Left kidney (tissue), 2 donors: Measurements from ENCODE around the gene SLC16A2. TPM values are rescaled to one million over a fixed set of nuclear protein-coding genes. Genes with fewer than 3 reads are reported as not detected.
"Not testable (repeated sequence)": the region's sequence is repeated elsewhere in the genome, so short reads cannot be mapped to it uniquely, and the experiment has no call there.

Experiments
- DNase-seq: peaks from one replicate; pipeline ENCODE4 v3.0.0-alpha.2; 2013
- polyA plus RNA-seq: library from polyadenylated mRNA; unstranded; fragments of 120-200 nt; gene quantifications from one replicate; pipeline ENCODE4 v1.2.1, GENCODE V29; 2013; ENCODE audit not compliant: insufficient read length

Gene SLC16A2
- polyA plus RNA-seq, 1 donor: 30.5 TPM

GRCh38 chrX:74438764-74439163 is 17.5 kb downstream of the SLC16A2 start:
- DNase-seq: no peak

- no peak for DNase-seq
These were observed 23.8 kb downstream of the SLC16A2 start for GRCh38 chrX:74445099-74445498.

DNA sequence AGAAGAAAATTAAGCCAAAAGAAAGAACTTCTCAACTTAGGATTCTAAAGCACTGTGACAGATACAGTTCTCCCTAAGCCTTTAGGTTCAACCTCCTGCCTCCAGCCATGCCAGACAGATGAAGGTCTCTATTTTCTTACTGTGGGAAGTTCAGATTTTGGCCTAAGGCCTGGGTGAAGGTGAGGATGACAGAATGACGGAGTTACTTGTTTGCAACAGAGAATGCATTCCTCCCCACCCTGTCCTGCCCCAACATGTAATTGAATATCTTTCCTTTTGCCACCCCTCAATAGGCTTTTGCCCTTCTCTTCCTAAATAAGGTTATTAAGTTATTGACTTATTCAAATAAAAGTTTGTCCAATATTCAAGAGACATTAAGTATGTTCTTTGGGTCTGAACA is 25.6 kb downstream of the SLC16A2 start:
- no peak for DNase-seq

DNA sequence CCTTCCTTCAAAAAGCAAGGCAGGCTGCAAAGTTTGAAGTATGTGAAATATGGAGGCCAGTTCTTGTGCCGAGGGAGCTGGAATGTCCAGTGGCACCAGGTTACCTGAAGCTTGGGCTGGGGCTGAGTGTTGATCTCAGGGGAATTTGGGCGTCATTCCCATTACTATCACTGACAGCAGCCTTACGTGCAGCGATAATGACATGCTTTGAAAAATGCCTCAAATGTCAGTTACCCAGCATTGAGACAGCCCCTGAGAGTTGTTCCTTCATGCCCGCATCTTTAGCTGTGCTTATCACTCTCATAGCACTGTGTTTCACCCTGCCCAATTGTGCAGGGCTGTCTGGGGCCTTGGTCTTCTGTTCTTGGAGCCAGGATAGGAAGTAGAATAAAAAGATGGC is 27.4 kb downstream of the SLC16A2 start:
- DNase-seq: no peak

DNA sequence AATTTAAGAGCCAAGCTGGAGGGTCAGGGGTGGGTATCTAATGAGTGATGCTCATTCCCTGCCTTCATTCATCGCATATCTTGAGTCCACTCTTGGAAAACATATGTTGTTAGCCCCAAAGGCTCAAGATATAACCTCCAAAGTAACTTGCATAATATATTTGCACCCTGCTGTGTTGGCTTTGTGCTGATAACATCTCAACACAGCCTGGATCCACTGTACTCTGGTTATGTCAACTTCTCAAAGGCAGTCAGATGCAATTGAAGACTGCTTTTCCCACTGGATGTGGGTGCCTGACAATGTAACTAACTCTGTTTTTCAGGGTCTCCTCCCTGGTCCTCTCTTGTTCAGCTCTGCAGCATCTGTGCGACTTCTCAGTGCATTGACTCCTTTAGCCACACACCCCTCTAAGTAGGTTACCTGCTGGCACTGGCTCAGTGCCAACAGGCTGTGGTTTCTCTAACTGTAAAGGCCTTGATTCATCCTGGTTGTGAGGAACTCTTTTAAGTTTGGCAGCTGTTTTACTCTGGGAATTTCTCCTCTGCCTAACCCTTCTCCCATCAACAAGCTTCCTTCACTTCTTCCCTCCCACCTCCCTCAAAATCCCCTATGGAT is 28.1 kb downstream of the SLC16A2 start:
- no peak for DNase-seq

- DNase-seq: no peak
These were observed 28.6 kb downstream of the SLC16A2 start for GRCh38 chrX:74449937-74450330.

DNA sequence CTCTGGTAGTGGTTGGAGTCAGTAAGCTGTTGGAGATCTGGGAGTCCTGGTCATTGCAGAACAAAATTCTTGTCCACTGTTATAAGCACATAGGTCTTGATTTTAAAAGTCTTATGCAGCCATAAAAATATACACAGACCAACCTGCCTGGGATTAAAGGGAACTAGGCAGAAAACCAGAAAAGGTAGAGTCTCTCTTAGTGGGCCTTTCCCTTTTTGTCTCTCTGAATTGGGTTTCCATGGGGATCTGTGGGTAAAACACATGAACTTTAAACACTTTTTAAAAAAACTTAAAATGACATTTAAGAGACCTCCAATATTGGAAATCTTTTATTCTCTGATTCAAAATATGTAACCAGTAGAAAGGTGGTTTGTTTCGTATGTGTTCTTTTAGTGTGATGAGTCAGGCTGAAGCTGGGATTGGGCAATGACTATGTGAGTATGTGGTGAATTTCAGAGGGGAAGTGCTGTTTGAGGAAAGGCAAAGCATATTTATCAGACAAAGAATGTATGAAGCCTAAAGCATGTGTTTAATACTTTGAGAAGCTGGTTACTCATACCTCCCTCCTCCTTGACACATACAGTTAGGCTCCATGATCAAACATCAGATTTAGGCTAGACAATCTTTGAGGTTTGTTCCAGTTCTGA is 29.6 kb downstream of the SLC16A2 start:
- no peak for DNase-seq

GRCh38 chrX:74451450-74452198 is 30.3 kb downstream of the SLC16A2 start:
- DNase-seq: no peak

GRCh38 chrX:74452199-74452481 is 30.8 kb downstream of the SLC16A2 start:
- no peak for DNase-seq

DNA sequence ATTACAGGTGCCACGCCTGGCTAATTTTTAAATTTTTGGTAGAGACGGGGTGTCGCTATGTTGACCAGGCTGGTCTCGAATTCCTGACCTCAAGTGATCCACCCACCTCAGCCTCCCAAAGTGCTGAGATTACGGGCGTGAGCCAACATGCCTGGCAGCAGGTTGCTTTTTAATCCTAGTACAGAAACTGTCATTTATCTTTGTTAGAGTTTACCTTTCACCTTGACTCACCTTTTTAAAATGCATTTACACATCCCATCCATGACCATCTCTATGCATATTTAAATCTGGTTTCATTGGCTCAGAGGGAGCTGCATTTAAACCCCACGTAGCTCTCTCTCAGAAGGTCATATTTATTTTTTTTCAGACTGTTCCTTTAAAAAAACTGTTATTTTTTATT is 31.9 kb downstream of the SLC16A2 start:
- no peak for DNase-seq

DNA sequence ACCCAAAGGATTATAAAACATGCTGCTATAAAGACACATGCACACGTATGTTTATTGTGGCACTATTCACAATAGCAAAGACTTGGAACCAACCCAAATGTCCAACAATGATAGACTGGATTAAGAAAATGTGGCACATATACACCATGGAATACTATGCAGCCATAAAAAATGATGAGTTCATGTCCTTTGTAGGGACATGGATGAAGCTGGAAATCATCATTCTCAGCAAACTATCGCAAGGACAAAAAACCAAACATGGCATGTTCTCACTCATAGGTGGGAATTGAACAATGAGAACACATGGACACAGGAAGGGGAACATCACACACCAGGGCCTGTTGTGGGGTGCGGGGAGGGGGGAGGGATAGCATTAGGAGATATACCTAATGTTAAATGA is 32.9 kb downstream of the SLC16A2 start:
- not testable (repeated sequence) for DNase-seq

GRCh38 chrX:74458736-74459135 is 37.4 kb downstream of the SLC16A2 start:
- peak; percentile 5 for DNase-seq

- DNase-seq: no peak
These were observed 40.1 kb downstream of the SLC16A2 start for GRCh38 chrX:74461384-74461783.

DNA sequence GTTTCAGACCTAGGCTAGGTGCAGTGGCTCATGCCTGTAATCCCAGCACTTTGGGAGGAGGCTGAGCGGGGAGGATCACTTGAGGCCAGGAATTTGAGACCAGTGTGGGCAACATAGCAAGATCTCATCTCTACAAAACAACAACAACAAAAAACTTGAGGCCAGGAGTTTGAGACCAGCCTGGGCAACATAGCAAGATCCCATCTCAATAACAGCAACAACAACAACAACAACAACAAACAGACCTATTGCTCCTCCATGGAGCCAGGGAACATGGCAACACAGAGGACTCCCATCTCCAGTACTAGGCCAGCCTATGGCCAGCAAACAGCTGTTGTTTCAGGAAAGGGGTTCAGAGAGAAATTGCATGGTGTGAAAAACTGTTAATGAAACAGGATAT is 43.4 kb downstream of the SLC16A2 start:
- no peak for DNase-seq

GRCh38 chrX:74465424-74465823 is 44.1 kb downstream of the SLC16A2 start:
- DNase-seq: no peak

DNA sequence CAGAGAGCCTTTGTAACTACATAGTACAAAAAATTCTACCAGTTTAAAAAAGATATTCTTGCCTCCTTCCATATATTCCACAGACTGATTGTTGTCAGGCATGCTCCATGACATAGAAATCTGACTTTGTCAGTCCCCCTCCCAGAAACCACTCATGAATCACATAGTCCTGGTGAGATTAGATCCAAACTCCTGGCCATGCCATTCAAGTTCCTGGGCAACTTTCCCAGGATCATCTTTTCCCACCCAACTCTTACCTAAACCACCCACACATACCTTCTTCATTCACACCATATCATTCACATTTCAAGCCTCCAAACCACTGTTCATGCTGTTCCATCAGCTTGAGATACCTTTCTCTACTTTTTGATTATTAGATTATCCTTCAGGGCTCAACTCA is 46.4 kb downstream of the SLC16A2 start:
- DNase-seq: no peak

DNA sequence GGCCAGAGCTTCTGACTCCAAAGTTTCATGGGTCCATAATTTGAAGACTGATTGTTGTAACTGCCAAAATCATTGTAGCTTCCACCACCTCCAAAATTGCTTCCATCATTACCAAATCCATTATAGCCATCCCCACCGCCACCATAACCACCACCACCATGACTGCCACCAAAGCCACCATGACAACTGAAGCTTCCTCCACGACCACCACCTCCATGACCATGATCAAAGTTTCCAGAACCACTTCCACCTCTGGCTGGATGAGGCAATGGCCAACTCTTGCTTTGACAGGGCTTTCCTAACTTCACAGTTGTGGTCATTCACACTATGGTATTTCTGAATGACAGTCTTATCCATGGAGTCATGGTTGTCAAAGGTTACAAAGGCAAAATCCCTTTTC is 51.8 kb downstream of the SLC16A2 start:
- DNase-seq: not testable (repeated sequence)

GRCh38 chrX:74490247-74490646 is 69.0 kb downstream of the SLC16A2 start:
- DNase-seq: no peak

DNA sequence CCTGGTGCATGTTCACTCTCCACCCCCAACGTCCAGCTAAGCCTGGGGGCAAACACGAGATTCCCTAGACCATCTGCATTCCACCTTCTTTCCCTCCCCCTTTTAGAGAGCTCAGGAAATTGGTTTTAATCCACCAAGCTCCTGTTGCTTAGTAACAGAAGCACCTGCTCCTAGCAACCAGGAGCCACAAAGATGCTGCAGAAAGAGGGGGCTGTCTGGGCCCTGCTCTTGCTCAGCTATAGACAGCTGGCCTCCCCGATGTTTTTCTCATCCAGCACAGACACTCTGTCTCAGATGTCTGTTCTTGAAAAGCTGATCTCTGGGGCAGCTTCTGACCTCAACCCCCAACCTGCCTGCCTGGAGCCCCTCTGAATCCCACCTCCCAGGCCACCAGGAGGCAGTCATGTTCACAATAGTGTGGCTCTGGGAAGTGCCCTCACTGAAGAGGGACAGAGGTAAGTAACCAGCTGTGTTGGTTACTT is 71.5 kb downstream of the SLC16A2 start:
- no peak for DNase-seq

DNA sequence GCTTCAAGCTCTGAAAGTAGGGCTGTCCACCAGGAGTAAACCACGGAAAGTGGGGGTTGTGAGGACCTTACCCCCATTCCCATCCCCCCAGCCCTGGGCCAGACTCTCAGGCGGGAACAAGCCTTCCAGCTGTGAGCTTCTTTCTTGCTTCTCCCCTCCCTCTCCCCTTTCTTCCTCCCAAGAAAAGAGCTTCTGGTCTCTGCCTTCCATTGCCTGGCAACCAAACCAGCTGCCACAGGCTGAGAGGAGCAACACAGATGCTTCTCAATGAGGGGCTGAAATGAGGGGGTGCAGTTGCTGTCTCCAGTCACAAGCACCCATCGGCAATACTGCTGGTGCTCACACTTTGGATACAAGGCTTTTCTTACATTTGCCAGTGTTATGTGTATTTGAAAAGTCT is 72.5 kb downstream of the SLC16A2 start:
- no peak for DNase-seq

- no peak for DNase-seq
These were observed 77.6 kb downstream of the SLC16A2 start for GRCh38 chrX:74498924-74499323.

GRCh38 chrX:74500067-74500466 is 78.8 kb downstream of the SLC16A2 start:
- no peak for DNase-seq

GRCh38 chrX:74500555-74500954 is 79.3 kb downstream of the SLC16A2 start:
- no peak for DNase-seq

GRCh38 chrX:74505437-74505836 is 84.1 kb downstream of the SLC16A2 start:
- peak; percentile 13 for DNase-seq
